WTC11 (cell line): ENCODE results near the gene VASH1. TPM values are rescaled to one million over a fixed set of nuclear protein-coding genes. Genes with fewer than 3 reads are reported as not detected.

Experiments
- ATAC-seq: fragments of 200-7000 bp; cut with Tn5 transposase; 2 replicates; pipeline ENCODE4 v1.10.0; 2021; ENCODE audit warnings: mild to moderate bottlenecking, moderate library complexity
- CTCF ChIA-PET: fragments of 300-600 bp; sonication (Branson Sonifier 250); formaldehyde crosslinking; loops from one replicate; lab custom pipeline; 2021; ENCODE audit warnings: antibody characterized with exemption; lab: Charles Lee
- POLR2A ChIA-PET: fragments of 350-600 bp; sonication (Branson Sonifier 250); formaldehyde crosslinking; loops from one replicate; lab custom pipeline; 2021; ENCODE audit warnings: antibody characterized with exemption; lab: Charles Lee
- DNase-seq: peaks from one replicate; pipeline ENCODE4 v3.0.0; 2021; ENCODE audit warnings: low spot score
- H3K27ac Mint-ChIP-seq: 2 replicates; pipeline ENCODE4 v1.8.0; 2021; ENCODE audit warnings: mixed read lengths
- H3K27me3 Mint-ChIP-seq: 2 replicates; pipeline ENCODE4 v1.8.0; 2021; ENCODE audit warnings: low read depth, mild to moderate bottlenecking, moderate library complexity, mixed read lengths
- H3K36me3 Mint-ChIP-seq: 2 replicates; pipeline ENCODE4 v1.8.0; 2021; ENCODE audit warnings: mixed read lengths
- H3K4me1 Mint-ChIP-seq: 2 replicates; pipeline ENCODE4 v1.8.0; 2022; ENCODE audit warnings: mixed read lengths
- H3K4me3 Mint-ChIP-seq: 2 replicates; pipeline ENCODE4 v1.8.0; 2021; ENCODE audit warnings: mild to moderate bottlenecking, moderate library complexity, mixed read lengths
- H3K9me3 Mint-ChIP-seq: 2 replicates; pipeline ENCODE4 v1.8.0; 2021; ENCODE audit warnings: mixed read lengths
- NR1H2 ChIP-seq: sonication (generic); formaldehyde crosslinking; IDR thresholded peaks from 2 replicates; pipeline ENCODE4 v1.9.0; 2021; ENCODE audit warnings: mild to moderate bottlenecking, moderate library complexity, missing genetic modification reagents
- total RNA-seq: library from RNA; stranded (reverse); gene quantifications from 3 replicates; pipeline ENCODE4 v1.2.3, GENCODE V29; 2021
- TF ChIP-seq, protein P1 (sequence below): fragments of 250-450 bp; sonication (Bioruptor Pico); conservative IDR thresholded peaks from 2 replicates; pipeline ENCODE4 v1.9.0; 2021; ENCODE audit warnings: mild to moderate bottlenecking
- TF ChIP-seq, protein P2 (sequence below): sonication (generic); formaldehyde crosslinking; IDR thresholded peaks from 2 replicates; pipeline ENCODE4 v1.8.0; 2022; ENCODE audit warnings: missing genetic modification reagents
- TF ChIP-seq, protein P3 (sequence below): sonication (generic); formaldehyde crosslinking; IDR thresholded peaks from 2 replicates; pipeline ENCODE4 v1.8.1; 2022; ENCODE audit warnings: low read depth, missing genetic modification reagents, borderline replicate concordance
- TF ChIP-seq, protein P4 (sequence below): sonication (generic); formaldehyde crosslinking; IDR thresholded peaks from 2 replicates; pipeline ENCODE4 v1.8.0; 2023; ENCODE audit warnings: missing genetic modification reagents, mild to moderate bottlenecking, borderline replicate concordance
- TF ChIP-seq, protein P5 (sequence below): sonication (generic); formaldehyde crosslinking; IDR thresholded peaks from 2 replicates; pipeline ENCODE4 v1.8.1; 2023; ENCODE audit warnings: mild to moderate bottlenecking, missing genetic modification reagents
- TF ChIP-seq, protein P6 (sequence below): sonication (generic); formaldehyde crosslinking; IDR thresholded peaks from 2 replicates; pipeline ENCODE4 v1.8.0; 2022; ENCODE audit warnings: mild to moderate bottlenecking, missing genetic modification reagents

Gene VASH1
- total RNA-seq, 1 experiment from 2014 or later = 7.2 TPM

DNA sequence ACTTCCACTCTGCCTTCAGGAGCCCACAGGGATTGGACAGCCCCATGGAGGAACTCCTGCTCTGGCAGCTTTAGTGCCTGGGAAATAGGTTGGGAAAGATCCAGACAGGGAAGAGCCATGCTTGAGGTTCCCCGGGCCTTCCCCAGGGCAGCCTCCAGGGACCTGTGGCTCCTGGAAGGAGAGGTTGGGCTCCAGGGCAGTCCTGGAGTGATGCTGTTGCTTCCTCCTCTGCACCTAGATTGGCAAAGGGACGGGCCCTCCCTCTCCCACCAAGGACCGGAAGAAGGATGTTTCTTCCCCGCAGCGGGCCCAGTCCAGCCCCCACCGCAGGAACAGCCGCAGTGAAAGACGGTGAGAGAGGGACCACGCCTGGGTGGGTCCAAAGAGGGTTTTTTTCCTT lies 16.5 kb downstream of the VASH1 start (continued):
- TF ChIP-seq, protein P1, sequence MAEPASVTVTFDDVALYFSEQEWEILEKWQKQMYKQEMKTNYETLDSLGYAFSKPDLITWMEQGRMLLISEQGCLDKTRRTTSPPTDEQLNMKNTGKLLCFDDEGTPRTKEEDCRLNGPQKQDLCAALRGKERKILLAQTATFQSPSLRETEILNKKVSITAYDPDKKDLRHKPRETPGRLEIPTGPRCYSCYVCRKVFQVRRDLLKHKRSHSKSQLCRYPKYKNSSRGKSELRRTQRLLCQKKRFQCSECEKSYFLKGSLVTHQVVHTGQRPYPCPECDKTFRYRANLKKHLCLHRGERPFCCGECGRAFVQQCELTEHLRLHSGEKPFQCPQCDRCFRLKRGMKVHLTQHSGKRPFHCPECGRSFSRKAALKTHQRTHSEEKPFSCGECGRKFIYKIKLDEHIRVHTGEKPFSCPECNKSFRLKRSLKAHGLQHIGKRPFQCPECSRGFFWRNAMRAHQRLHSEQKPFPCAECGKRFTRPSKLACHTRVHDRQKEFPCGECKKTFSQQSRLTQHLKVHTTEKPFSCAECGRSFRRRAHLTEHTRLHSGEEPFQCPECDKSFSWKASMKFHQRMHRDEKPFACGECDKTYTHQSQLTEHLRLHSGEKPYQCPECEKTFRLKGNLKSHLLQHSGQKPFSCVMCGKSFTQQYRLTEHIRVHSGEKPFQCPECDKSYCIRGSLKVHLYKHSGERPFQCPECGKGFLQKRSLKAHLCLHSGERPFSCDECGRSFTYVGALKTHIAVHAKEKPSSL (CRISPR knock-in tag) = no peak
- TF ChIP-seq, protein P2, sequence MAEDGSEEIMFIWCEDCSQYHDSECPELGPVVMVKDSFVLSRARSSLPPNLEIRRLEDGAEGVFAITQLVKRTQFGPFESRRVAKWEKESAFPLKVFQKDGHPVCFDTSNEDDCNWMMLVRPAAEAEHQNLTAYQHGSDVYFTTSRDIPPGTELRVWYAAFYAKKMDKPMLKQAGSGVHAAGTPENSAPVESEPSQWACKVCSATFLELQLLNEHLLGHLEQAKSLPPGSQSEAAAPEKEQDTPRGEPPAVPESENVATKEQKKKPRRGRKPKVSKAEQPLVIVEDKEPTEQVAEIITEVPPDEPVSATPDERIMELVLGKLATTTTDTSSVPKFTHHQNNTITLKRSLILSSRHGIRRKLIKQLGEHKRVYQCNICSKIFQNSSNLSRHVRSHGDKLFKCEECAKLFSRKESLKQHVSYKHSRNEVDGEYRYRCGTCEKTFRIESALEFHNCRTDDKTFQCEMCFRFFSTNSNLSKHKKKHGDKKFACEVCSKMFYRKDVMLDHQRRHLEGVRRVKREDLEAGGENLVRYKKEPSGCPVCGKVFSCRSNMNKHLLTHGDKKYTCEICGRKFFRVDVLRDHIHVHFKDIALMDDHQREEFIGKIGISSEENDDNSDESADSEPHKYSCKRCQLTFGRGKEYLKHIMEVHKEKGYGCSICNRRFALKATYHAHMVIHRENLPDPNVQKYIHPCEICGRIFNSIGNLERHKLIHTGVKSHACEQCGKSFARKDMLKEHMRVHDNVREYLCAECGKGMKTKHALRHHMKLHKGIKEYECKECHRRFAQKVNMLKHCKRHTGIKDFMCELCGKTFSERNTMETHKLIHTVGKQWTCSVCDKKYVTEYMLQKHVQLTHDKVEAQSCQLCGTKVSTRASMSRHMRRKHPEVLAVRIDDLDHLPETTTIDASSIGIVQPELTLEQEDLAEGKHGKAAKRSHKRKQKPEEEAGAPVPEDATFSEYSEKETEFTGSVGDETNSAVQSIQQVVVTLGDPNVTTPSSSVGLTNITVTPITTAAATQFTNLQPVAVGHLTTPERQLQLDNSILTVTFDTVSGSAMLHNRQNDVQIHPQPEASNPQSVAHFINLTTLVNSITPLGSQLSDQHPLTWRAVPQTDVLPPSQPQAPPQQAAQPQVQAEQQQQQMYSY (CRISPR knock-in tag) = no peak

DNA sequence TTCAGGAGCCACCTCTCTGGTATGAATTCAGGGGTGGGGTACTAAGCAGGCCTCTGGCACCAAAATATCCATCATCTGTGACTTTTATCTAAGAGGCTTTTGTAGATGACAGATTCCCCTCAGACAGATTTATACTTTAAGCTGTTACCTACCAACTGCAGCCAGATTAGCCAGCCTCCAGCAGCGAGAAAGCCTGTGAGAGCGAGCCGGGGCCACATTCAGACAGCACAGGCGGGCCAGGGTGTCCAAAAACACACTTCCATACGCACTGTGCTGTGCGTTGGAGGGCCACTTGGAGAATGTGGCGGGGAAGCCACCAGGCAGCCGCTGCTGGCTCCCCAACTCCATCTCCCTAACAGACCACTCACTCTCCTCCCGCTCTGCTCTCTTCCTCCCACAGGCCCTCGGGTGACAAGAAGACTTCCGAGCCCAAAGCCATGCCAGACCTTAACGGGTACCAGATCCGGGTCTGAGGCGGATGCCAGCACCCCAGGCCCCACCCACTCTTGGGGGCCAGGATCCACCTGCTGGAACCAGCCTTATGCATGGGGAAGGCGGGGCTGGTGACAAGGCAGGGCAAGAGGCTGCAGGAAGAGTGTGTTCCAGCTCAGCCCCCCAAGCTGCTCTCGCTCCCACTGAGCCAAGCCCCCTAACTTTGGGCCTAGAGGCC lies 17.4 kb downstream of the VASH1 start:
- DNase-seq = no peak

More for the DNA sequence above, 17.4 kb downstream of the VASH1 start:
- no peak for ATAC-seq
- Mint-ChIP-seq H3K27me3 (peaks cover 2% of the 10 kb centered on the region; the same call in 1 of the 2 replicates), H3K4me1 (peaks cover 8% of the 10 kb centered on the region), H3K27ac (no peak overlapping the region), H3K9me3 (no peaks in the 10 kb centered on the region), H3K4me3 (no peak overlapping the region), H3K36me3 (peaks cover 14% of the 10 kb centered on the region)
- ChIA-PET CTCF (interaction anchor here (1.0 kb wide), 1 partner anchor 68 kb away, joined by 4 read pairs; no protein-coding TSS in a partner anchor), POLR2A (interaction anchor here (1.0 kb wide), 1 partner anchor 11 kb away, joined by 3 read pairs; no protein-coding TSS in a partner anchor)
- TF ChIP-seq, protein P3, sequence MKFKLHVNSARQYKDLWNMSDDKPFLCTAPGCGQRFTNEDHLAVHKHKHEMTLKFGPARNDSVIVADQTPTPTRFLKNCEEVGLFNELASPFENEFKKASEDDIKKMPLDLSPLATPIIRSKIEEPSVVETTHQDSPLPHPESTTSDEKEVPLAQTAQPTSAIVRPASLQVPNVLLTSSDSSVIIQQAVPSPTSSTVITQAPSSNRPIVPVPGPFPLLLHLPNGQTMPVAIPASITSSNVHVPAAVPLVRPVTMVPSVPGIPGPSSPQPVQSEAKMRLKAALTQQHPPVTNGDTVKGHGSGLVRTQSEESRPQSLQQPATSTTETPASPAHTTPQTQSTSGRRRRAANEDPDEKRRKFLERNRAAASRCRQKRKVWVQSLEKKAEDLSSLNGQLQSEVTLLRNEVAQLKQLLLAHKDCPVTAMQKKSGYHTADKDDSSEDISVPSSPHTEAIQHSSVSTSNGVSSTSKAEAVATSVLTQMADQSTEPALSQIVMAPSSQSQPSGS (CRISPR knock-in tag) = no peak
- TF ChIP-seq NR1H2 (CRISPR knock-in tag) = no peak
- TF ChIP-seq, protein P4, sequence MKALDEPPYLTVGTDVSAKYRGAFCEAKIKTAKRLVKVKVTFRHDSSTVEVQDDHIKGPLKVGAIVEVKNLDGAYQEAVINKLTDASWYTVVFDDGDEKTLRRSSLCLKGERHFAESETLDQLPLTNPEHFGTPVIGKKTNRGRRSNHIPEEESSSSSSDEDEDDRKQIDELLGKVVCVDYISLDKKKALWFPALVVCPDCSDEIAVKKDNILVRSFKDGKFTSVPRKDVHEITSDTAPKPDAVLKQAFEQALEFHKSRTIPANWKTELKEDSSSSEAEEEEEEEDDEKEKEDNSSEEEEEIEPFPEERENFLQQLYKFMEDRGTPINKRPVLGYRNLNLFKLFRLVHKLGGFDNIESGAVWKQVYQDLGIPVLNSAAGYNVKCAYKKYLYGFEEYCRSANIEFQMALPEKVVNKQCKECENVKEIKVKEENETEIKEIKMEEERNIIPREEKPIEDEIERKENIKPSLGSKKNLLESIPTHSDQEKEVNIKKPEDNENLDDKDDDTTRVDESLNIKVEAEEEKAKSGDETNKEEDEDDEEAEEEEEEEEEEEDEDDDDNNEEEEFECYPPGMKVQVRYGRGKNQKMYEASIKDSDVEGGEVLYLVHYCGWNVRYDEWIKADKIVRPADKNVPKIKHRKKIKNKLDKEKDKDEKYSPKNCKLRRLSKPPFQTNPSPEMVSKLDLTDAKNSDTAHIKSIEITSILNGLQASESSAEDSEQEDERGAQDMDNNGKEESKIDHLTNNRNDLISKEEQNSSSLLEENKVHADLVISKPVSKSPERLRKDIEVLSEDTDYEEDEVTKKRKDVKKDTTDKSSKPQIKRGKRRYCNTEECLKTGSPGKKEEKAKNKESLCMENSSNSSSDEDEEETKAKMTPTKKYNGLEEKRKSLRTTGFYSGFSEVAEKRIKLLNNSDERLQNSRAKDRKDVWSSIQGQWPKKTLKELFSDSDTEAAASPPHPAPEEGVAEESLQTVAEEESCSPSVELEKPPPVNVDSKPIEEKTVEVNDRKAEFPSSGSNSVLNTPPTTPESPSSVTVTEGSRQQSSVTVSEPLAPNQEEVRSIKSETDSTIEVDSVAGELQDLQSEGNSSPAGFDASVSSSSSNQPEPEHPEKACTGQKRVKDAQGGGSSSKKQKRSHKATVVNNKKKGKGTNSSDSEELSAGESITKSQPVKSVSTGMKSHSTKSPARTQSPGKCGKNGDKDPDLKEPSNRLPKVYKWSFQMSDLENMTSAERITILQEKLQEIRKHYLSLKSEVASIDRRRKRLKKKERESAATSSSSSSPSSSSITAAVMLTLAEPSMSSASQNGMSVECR (CRISPR knock-in tag) = no peak
- TF ChIP-seq, protein P5, sequence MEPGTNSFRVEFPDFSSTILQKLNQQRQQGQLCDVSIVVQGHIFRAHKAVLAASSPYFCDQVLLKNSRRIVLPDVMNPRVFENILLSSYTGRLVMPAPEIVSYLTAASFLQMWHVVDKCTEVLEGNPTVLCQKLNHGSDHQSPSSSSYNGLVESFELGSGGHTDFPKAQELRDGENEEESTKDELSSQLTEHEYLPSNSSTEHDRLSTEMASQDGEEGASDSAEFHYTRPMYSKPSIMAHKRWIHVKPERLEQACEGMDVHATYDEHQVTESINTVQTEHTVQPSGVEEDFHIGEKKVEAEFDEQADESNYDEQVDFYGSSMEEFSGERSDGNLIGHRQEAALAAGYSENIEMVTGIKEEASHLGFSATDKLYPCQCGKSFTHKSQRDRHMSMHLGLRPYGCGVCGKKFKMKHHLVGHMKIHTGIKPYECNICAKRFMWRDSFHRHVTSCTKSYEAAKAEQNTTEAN = no peak
- TF ChIP-seq, protein P6, sequence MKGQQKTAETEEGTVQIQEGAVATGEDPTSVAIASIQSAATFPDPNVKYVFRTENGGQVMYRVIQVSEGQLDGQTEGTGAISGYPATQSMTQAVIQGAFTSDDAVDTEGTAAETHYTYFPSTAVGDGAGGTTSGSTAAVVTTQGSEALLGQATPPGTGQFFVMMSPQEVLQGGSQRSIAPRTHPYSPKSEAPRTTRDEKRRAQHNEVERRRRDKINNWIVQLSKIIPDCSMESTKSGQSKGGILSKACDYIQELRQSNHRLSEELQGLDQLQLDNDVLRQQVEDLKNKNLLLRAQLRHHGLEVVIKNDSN (CRISPR knock-in tag) = no peak
